Neuronal stem cell (in vitro differentiated cells): ENCODE results near the gene SUN5.

Experiments
- DNase-seq: peaks from one replicate; pipeline ENCODE4 v3.0.0-alpha.2; 2013; ENCODE audit warnings: low spot score
- H2AFZ ChIP-seq: one replicate; pipeline ENCODE4 v1.6.1; 2013; ENCODE audit warnings: mild to moderate bottlenecking, low read length, inconsistent platforms
- H2AK5ac ChIP-seq: 2 replicates; pipeline ENCODE4 v1.6.1; 2013; ENCODE audit warnings: low read depth, mild to moderate bottlenecking, inconsistent platforms, low read length, moderate library complexity, mixed read lengths
- H2BK120ac ChIP-seq: 2 replicates; pipeline ENCODE4 v1.6.1; 2013; ENCODE audit warnings: low read depth, mild to moderate bottlenecking, inconsistent platforms, low read length, moderate library complexity, mixed read lengths
- H2BK12ac ChIP-seq: one replicate; pipeline ENCODE4 v1.6.1; 2013; ENCODE audit warnings: low read length, inconsistent platforms
- H2BK15ac ChIP-seq: 2 replicates; pipeline ENCODE4 v1.6.1; 2013; ENCODE audit warnings: mild to moderate bottlenecking, low read length, inconsistent platforms, mixed read lengths
- H2BK5ac ChIP-seq: one replicate; pipeline ENCODE4 v1.6.1; 2013; ENCODE audit warnings: inconsistent platforms, mild to moderate bottlenecking, low read length, moderate library complexity
- H3K14ac ChIP-seq: one replicate; pipeline ENCODE4 v1.6.1; 2013; ENCODE audit warnings: low read length, inconsistent platforms
- H3K18ac ChIP-seq: 2 replicates; pipeline ENCODE4 v1.6.1; 2013; ENCODE audit warnings: low read length, inconsistent platforms
- H3K23ac ChIP-seq: 2 replicates; pipeline ENCODE4 v1.6.1; 2013; ENCODE audit warnings: low read depth, mild to moderate bottlenecking, mixed read lengths, low read length, inconsistent platforms; ENCODE audit not compliant: poor library complexity
- H3K27ac ChIP-seq: replicated peaks from 3 replicates; pipeline ENCODE4 v1.5.1; 2013; ENCODE audit warnings: low read length, inconsistent platforms
- H3K27me3 ChIP-seq, 3 experiments: 2 replicates each; pipeline ENCODE4 v1.6.1; 2013; ENCODE audit warnings: low read length in 3 of 3, mild to moderate bottlenecking in 2 of 3, inconsistent platforms in 1 of 3, low read depth in 1 of 3, mixed read lengths in 1 of 3, moderate library complexity in 1 of 3; ENCODE audit not compliant: control insufficient read depth in 3 of 3, insufficient read depth in 3 of 3
- H3K36me3 ChIP-seq, 2 donors: replicated peaks in 1 of 2; 2 replicates each; pipeline ENCODE4 v1.6.1; 2013; ENCODE audit warnings: low read length in 2 of 2; ENCODE audit not compliant: control insufficient read depth in 2 of 2, insufficient read depth in 2 of 2
- H3K4ac ChIP-seq: 2 replicates; pipeline ENCODE4 v1.6.1; 2013; ENCODE audit warnings: inconsistent platforms, mild to moderate bottlenecking, low read length, moderate library complexity
- H3K4me1 ChIP-seq, 2 donors: 1 replicate in 1 of 2; 2 replicates in 1 of 2; pipeline ENCODE4 v1.6.1; 2013; ENCODE audit warnings: low read length in 2 of 2, low read depth in 1 of 2; ENCODE audit not compliant: control insufficient read depth in 2 of 2, insufficient read depth in 1 of 2
- H3K4me2 ChIP-seq: one replicate; pipeline ENCODE4 v1.6.1; 2013; ENCODE audit warnings: mild to moderate bottlenecking, low read length, inconsistent platforms; ENCODE audit not compliant: insufficient read depth, poor library complexity, severe bottlenecking
- H3K4me3 ChIP-seq, 2 donors: 2 replicates each; pipeline ENCODE4 v1.5.1; 2013; ENCODE audit warnings: low read length in 2 of 2, mild to moderate bottlenecking in 2 of 2, inconsistent platforms in 1 of 2, moderate library complexity in 1 of 2
- H3K79me1 ChIP-seq: one replicate; pipeline ENCODE4 v1.6.1; 2013; ENCODE audit warnings: low read depth, mild to moderate bottlenecking, inconsistent platforms, low read length, moderate library complexity
- H3K9ac ChIP-seq: one replicate; pipeline ENCODE4 v1.6.1; 2013; ENCODE audit warnings: mild to moderate bottlenecking, low read depth, low read length, inconsistent platforms; ENCODE audit not compliant: poor library complexity
- H3K9me3 ChIP-seq, 2 donors: replicated peaks in 1 of 2; 2 replicates each; pipeline versions ENCODE3 to v1.6.1; 2013; ENCODE audit warnings: low read length in 2 of 2, mild to moderate bottlenecking in 2 of 2, inconsistent platforms in 1 of 2, low read depth in 1 of 2, mixed read lengths in 1 of 2, moderate library complexity in 1 of 2; ENCODE audit not compliant: control insufficient read depth in 2 of 2, insufficient read depth in 1 of 2
- H4K8ac ChIP-seq: one replicate; pipeline ENCODE4 v1.6.1; 2013; ENCODE audit warnings: low read depth, mild to moderate bottlenecking, inconsistent platforms, low read length, moderate library complexity
- H4K91ac ChIP-seq: one replicate; pipeline ENCODE4 v1.6.1; 2013; ENCODE audit warnings: low read length, low read depth, mild to moderate bottlenecking, inconsistent platforms; ENCODE audit not compliant: poor library complexity
- WGBS, 2 donors: extraction: QIAGEN DNeasy Blood & Tissue Kit; methylation state at CpG; one replicate each; pipeline ENCODE4 v1.1.7; 2013; ENCODE audit warnings: missing lambda C conversion rate in 2 of 2, mixed read lengths in 1 of 2; ENCODE audit not compliant: insufficient read length in 2 of 2, insufficient replicate concordance in 1 of 2; ENCODE audit errors: extremely low coverage in 2 of 2; 5-methylcytosine and 5-hydroxymethylcytosine counted together

Gene SUN5

DNA sequence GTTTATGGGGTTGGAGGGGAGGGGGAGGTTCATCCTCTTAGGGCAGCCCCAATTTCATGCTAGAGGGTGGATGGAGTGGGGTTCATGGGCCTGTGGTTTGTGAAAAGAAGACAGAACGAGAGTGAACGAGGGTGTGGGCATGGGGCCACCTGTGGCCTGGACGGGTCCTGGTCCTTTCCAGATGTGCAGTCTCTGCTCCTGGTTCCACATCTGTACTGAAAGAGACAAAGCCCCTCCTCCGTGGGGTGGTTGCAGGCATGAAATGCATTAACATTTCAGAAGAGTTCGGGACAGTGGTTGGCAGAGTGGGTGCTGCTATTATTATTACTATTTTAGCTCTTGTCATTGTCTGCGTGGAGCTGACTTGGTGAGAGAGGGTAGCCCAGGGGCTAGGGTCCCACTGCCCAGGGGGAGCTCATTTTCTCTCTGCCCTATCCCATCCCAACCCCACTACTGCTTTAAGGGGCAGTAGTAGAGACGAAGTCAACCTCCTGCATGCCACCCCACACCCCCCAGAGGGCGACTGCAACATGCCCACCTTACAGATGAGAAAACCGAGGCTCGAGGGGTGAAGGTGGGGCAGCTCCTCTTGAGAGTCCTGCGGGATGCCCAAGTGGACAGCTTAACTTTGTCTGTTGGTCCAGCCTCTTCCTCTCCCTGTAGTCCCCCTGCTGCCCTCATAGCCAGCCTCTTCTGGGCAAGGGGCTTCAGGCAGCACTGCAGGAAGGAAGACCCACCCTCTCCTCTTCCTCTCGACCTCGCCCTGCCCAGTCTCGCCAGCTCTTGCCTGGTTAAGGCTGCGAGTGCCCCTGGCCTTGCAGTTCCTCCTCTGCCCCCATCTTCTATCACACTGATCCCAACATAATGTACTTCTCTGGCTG lies 11.7 kb upstream of the SUN5 start:
- DNase-seq: no peak
- Histone ChIP-seq H3K79me1 (peaks cover 2% of the 10 kb centered on the region), H2BK5ac (no peak overlapping the region), H2AFZ (no peak overlapping the region), H2BK12ac (peak overlapping the region; percentile 5), H4K91ac (no peak overlapping the region), H3K23ac (peak overlapping the region; percentile 60), H3K27ac (no peak overlapping the region), H3K9ac (no peak overlapping the region), H3K9me3 (no peaks in the 10 kb centered on the region), H2BK15ac (no peak overlapping the region), H2AK5ac (peak overlapping the region; percentile 87), H3K4ac (no peak overlapping the region), H3K36me3 (no peaks in the 10 kb centered on the region), H3K4me1 (peaks cover 0 to 2% of the 10 kb centered on the region in 2 donors), H3K4me2 (no peak overlapping the region), H2BK120ac (no peak overlapping the region), H3K4me3 (no peak overlapping the region), H3K14ac (peak overlapping the region; percentile 77), H4K8ac (no peak overlapping the region), H3K18ac (peak overlapping the region; percentile 72), H3K27me3 (peaks cover 0 to 39% (median 0%) of the 10 kb centered on the region in 3 experiments)
- no CpG with 5 or more reads among the region's 15 CpGs for WGBS, 2 donors

DNA sequence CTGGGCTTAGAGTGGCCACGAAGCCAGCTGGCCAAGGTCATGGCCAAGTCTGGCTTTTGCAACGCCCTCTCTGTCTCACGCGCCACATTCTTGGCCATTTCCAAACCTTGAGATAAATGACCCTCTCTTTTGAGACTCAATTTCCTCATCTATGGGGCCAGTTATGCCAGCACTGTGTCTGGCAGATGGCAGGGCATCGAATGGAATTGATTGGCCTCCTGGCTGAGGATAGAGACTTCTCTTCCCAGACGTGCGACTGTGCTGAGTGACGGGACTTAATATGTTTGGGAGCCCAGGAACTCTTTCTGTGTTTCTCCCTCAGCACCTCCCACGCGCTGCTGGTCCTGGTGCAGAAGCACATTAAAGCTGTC lies 10.9 kb upstream of the SUN5 start:
- Histone ChIP-seq H2BK120ac (no peak overlapping the region), H3K79me1 (peaks cover 2% of the 10 kb centered on the region), H3K4me1 (peaks cover under 1 to 2% of the 10 kb centered on the region in 2 donors), H3K4me3 (no peak overlapping the region), H2BK5ac (no peak overlapping the region), H3K18ac (no peak overlapping the region), H4K8ac (no peak overlapping the region), H3K36me3 (no peaks in the 10 kb centered on the region), H3K14ac (no peak overlapping the region), H3K9me3 (no peaks in the 10 kb centered on the region), H2BK12ac (no peak overlapping the region), H2BK15ac (no peak overlapping the region), H3K4me2 (no peak overlapping the region), H3K23ac (no peak overlapping the region), H3K9ac (no peak overlapping the region), H4K91ac (no peak overlapping the region), H2AFZ (no peak overlapping the region), H2AK5ac (no peak overlapping the region), H3K27me3 (peaks cover 0 to 39% (median 0%) of the 10 kb centered on the region in 3 experiments), H3K4ac (no peak overlapping the region), H3K27ac (no peak overlapping the region)
- no peak for DNase-seq
- WGBS, 2 donors: no CpG with 5 or more reads among the region's 10 CpGs

DNA sequence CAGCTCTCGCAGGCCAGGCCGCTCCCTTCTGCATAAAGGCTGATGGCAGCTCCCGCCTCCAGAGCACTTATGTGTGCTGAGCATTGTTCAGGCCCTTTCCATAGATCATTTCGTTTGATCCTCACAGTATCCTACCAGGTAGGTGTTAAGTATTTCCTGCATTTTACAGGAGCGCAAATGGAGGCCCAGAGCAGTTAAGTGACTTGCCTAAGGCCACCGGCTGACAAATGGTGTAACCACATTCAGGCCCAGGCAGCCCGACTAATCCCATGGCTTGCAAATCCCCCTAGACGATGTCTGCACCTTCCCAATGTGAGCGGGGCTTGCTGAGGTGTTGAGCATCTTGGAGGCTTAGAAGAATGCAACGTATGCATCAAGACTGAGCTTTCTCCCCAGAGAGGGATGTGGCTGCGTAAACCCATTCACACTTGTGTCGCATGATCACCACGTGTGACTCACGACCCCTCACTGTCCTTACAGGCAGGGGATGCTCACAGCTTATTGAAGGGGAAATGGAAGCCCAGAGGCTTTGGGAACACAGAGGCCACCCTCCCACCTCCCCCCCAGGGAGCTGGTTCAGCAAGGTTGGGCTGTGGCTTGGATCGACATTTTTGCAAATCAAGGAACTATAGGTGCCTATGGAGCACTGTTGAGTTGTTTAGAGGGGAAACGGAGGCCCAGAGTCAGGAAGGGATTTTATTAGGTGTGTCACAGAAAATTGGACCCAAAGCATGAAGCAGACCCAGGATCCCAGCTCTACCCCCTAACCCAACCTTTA lies 10.3 kb upstream of the SUN5 start:
- Histone ChIP-seq H3K36me3 (no peaks in the 10 kb centered on the region), H2AFZ (no peak overlapping the region), H3K9ac (no peak overlapping the region), H3K79me1 (peaks cover 2% of the 10 kb centered on the region), H3K9me3 (no peaks in the 10 kb centered on the region), H2BK120ac (no peak overlapping the region), H3K4me3 (no peak overlapping the region), H2BK12ac (no peak overlapping the region), H4K91ac (no peak overlapping the region), H3K18ac (no peak overlapping the region), H3K4ac (no peak overlapping the region), H4K8ac (no peak overlapping the region), H3K4me2 (no peak overlapping the region), H3K4me1 (peaks cover 6 to 8% of the 10 kb centered on the region in 2 donors), H3K27ac (no peak overlapping the region), H2BK5ac (no peak overlapping the region), H2AK5ac (no peak overlapping the region), H3K14ac (no peak overlapping the region), H3K23ac (no peak overlapping the region), H3K27me3 (peaks cover 0 to 39% (median 0%) of the 10 kb centered on the region in 3 experiments), H2BK15ac (no peak overlapping the region)
- no CpG with 5 or more reads among the region's 16 CpGs for WGBS, 2 donors
- no peak for DNase-seq
